ENCODE results near the gene CFAP54.

DNA sequence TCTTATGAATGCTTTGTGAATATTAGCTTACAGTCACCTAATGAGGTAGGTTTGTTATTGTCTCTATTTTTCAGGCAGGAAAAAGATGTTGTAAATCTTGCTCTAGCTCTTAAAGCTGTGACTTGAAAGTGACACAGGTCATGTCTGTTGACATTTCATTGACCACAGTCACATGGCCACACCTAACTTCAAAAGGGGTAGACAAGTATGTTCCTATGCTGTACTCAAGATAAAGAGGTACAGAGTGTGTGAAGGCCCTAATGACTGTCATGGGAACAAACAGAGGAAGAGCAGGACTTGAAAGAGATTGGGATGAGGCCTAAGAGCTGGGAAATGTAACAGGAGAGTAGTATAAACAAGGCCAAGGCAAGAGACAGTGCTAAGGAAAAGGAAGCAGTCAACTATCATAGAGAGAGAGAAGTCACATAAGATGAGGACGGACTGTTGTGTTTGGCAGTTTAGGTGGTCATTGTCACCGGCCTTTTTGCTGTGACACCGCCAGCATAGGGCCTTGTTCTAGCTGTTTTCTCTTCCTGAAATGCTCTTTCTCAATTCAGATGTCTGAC lies 181.0 kb downstream of the CFAP54 start:
- TF ChIP-seq, protein P1, sequence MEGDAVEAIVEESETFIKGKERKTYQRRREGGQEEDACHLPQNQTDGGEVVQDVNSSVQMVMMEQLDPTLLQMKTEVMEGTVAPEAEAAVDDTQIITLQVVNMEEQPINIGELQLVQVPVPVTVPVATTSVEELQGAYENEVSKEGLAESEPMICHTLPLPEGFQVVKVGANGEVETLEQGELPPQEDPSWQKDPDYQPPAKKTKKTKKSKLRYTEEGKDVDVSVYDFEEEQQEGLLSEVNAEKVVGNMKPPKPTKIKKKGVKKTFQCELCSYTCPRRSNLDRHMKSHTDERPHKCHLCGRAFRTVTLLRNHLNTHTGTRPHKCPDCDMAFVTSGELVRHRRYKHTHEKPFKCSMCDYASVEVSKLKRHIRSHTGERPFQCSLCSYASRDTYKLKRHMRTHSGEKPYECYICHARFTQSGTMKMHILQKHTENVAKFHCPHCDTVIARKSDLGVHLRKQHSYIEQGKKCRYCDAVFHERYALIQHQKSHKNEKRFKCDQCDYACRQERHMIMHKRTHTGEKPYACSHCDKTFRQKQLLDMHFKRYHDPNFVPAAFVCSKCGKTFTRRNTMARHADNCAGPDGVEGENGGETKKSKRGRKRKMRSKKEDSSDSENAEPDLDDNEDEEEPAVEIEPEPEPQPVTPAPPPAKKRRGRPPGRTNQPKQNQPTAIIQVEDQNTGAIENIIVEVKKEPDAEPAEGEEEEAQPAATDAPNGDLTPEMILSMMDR (IDR thresholded peaks at IDR 0.05): no peak
- no peak for TF ChIP-seq POLR2A (IDR thresholded peaks at IDR 0.05)

Data from thyroid gland (tissue), 4 donors.